B cell (primary cell): ENCODE measurements around the gene SNCB. TPM values are rescaled to one million over a fixed set of nuclear protein-coding genes. Genes with fewer than 3 reads are reported as not detected.

ENCODE experiments used
- ATAC-seq: fragments of 200-7000 bp; cut with Tn5 transposase; one replicate; pipeline ENCODE4 v1.10.0; 2021; ENCODE audit warnings: low read depth, mild to moderate bottlenecking, moderate number of reproducible peaks, moderate library complexity
- CTCF ChIA-PET: fragments of 350-600 bp; sonication (Branson Sonifier 250); formaldehyde crosslinking; loops from one replicate; lab custom pipeline; 2021; ENCODE audit warnings: antibody characterized with exemption, inconsistent platforms; lab: Charles Lee
- POLR2A ChIA-PET: fragments of 350-600 bp; sonication (Branson Sonifier 250); formaldehyde crosslinking; loops from one replicate; lab custom pipeline; 2021; ENCODE audit warnings: antibody characterized with exemption; lab: Charles Lee
- DNase-seq: peaks from one replicate; pipeline ENCODE4 v3.0.0; 2013
- H2AFZ ChIP-seq: 2 replicates; pipeline ENCODE4 v1.6.1; 2012; ENCODE audit warnings: mild to moderate bottlenecking, low read depth, low read length; ENCODE audit not compliant: insufficient read depth, poor library complexity, severe bottlenecking
- H3K27ac ChIP-seq, 2 donors: 1 replicate in 1 of 2; 2 replicates in 1 of 2; pipeline ENCODE4 v1.5.1; 2012 to 2013; ENCODE audit warnings: low read length in 2 of 2, mild to moderate bottlenecking in 2 of 2, moderate library complexity in 1 of 2
- H3K27me3 ChIP-seq, 4 experiments: fragments of 200-600 bp in 1 of 4; sonication (generic) in 1 of 4; replicated peaks in 1 of 4; 1 replicate in 2 of 4; 2 replicates in 2 of 4; pipeline versions ENCODE4 v1.6.1 to v1.7.0; 2013 to 2016; ENCODE audit warnings: low read length in 3 of 4, mild to moderate bottlenecking in 2 of 4, mixed read lengths in 1 of 4, moderate library complexity in 1 of 4; ENCODE audit not compliant: insufficient read depth in 4 of 4, control insufficient read depth in 3 of 4; ENCODE audit errors: control extremely low read depth in 1 of 4
- H3K36me3 ChIP-seq, 2 experiments: replicated peaks in 1 of 2; 1 replicate in 1 of 2; 2 replicates in 1 of 2; pipeline versions ENCODE4 v1.6.1 to v1.7.1; 2013; ENCODE audit warnings: low read length in 1 of 2; ENCODE audit not compliant: insufficient read depth in 2 of 2, control insufficient read depth in 1 of 2; ENCODE audit errors: control extremely low read depth in 1 of 2, extremely low read depth in 1 of 2
- H3K4me1 ChIP-seq, 2 donors: fragments of 200-600 bp in 1 of 2; sonication (generic) in 1 of 2; 1 replicate in 1 of 2; 2 replicates in 1 of 2; pipeline versions ENCODE4 v1.5.1 to v1.6.1; 2013 to 2017; ENCODE audit warnings: low read length in 2 of 2; ENCODE audit not compliant: control insufficient read depth in 2 of 2, insufficient read depth in 2 of 2
- H3K4me2 ChIP-seq: replicated peaks from 2 replicates; pipeline ENCODE3; 2012; ENCODE audit warnings: mild to moderate bottlenecking, low read depth, low read length; ENCODE audit not compliant: poor library complexity, severe bottlenecking
- H3K4me3 ChIP-seq, 5 experiments: fragments of 200-600 bp in 1 of 5; sonication (generic) in 1 of 5; 1 replicate in 3 of 5; 2 replicates in 2 of 5; pipeline versions ENCODE4 v1.5.1 to v1.7.0; 2011 to 2016; ENCODE audit warnings: low read length in 4 of 5, mild to moderate bottlenecking in 4 of 5, low read depth in 2 of 5, control low read depth in 1 of 5, moderate library complexity in 1 of 5; ENCODE audit not compliant: insufficient read depth in 1 of 5; ENCODE audit errors: control extremely low read depth in 1 of 5, extremely low read depth in 1 of 5
- H3K79me2 ChIP-seq: fragments of 200-600 bp; sonication (generic); one replicate; pipeline ENCODE4 v1.6.0; 2016; ENCODE audit warnings: low read length; ENCODE audit not compliant: control insufficient read depth, insufficient read depth
- H3K9ac ChIP-seq: fragments of 200-600 bp; sonication (generic); 2 replicates; pipeline ENCODE4 v1.6.1; 2017; ENCODE audit warnings: mild to moderate bottlenecking, low read length, moderate library complexity
- H3K9me3 ChIP-seq, 3 donors: one replicate each; pipeline versions ENCODE4 v1.6.1 to v1.7.1; 2013; ENCODE audit warnings: low read length in 2 of 3; ENCODE audit not compliant: control insufficient read depth in 2 of 3, insufficient read depth in 1 of 3; ENCODE audit errors: control extremely low read depth in 1 of 3
- H4K20me1 ChIP-seq: 2 replicates; pipeline ENCODE4 v1.6.0; 2012; ENCODE audit warnings: mild to moderate bottlenecking, low read length; ENCODE audit not compliant: insufficient read depth, control insufficient read depth, poor library complexity, severe bottlenecking
- H3K27ac Mint-ChIP-seq: one replicate; pipeline ENCODE4 v1.8.0; 2021; ENCODE audit warnings: mixed read lengths
- H3K27me3 Mint-ChIP-seq: one replicate; pipeline ENCODE4 v1.8.0; 2021; ENCODE audit warnings: mixed read lengths
- H3K4me1 Mint-ChIP-seq: one replicate; pipeline ENCODE4 v1.8.0; 2021; ENCODE audit warnings: mixed read lengths
- H3K4me3 Mint-ChIP-seq: one replicate; pipeline ENCODE4 v1.8.0; 2021; ENCODE audit warnings: mixed read lengths
- H3K9me3 Mint-ChIP-seq: one replicate; pipeline ENCODE4 v1.8.0; 2022; ENCODE audit warnings: mixed read lengths; ENCODE audit not compliant: insufficient read depth
- CTCF ChIP-seq: fragments of 200-600 bp; IDR thresholded peaks from one replicate; pipeline ENCODE4 v1.8.0; 2022; ENCODE audit warnings: antibody characterized with exemption, mild to moderate bottlenecking
- EZH2 ChIP-seq: IDR thresholded peaks from 2 replicates; pipeline ENCODE4 v1.6.1; 2012; ENCODE audit warnings: borderline replicate concordance, low read depth, mild to moderate bottlenecking, moderate library complexity, low read length; ENCODE audit not compliant: insufficient read depth, poor library complexity, severe bottlenecking
- WGBS: methylation state at CpG from one replicate; pipeline ENCODE4 v1.1.5; 2013; ENCODE audit warnings: missing lambda C conversion rate; ENCODE audit not compliant: insufficient coverage; 5-methylcytosine and 5-hydroxymethylcytosine counted together
- intact Hi-C: fragments of 100-400 bp; cut with micrococcal nuclease; formaldehyde crosslinking; loops from one replicate; pipeline ENCODE4 v1.10.0; 2022
- polyA plus RNA-seq: library from polyadenylated mRNA; depleted of rRNA; stranded (reverse); fragments of >200 nt; gene quantifications from 2 replicates; pipeline ENCODE4 v1.2.3, GENCODE V29; 2012
- total RNA-seq, 2 donors: library from RNA; stranded (reverse); fragments of 120-200 nt in 1 of 2; gene quantifications; 1 replicate in 1 of 2; 2 replicates in 1 of 2; pipeline versions ENCODE4 v1.2.3 to v1.2.4, GENCODE V29; 2013 to 2022

The SNCB gene
- total and polyA plus RNA-seq, 2 donors (not counting 1 experiment from before 2014, with no cell fraction given), result 0.09 TPM; not detected in 1

GRCh38 chr5:176612008-176612407 is 18.3 kb downstream of the SNCB start:
- H3K27me3 ChIP-seq, result peaks cover 0 to 31% (median 12%) of the 10 kb centered on the region in 4 experiments
- Mint-ChIP-seq H3K9me3 (no peaks in the 10 kb centered on the region), H3K27ac (no peak overlapping the region), H3K27me3 (peaks cover 43% of the 10 kb centered on the region), H3K4me1 (peaks cover 12% of the 10 kb centered on the region), H3K4me3 (peak overlapping the region; percentile 7)
- H3K36me3 ChIP-seq, result no peaks in the 10 kb centered on the region
- no peak overlapping the region for H3K27ac ChIP-seq
- intact Hi-C loops, result no loop called here
- H3K9me3 ChIP-seq, result no peaks in the 10 kb centered on the region
- no peaks in the 10 kb centered on the region for H4K20me1 ChIP-seq
- WGBS, result 91% methylated on average over 6 of the region's 6 CpGs
- ATAC-seq (no peak), DNase-seq (no peak)
- CTCF ChIA-PET, result interaction anchor here (1.2 kb wide), 1 partner anchor 35 kb away, joined by 3 read pairs; the partner anchor contains the start of gene TSPAN17
- H3K4me1 ChIP-seq, result peaks cover 4 to 9% of the 10 kb centered on the region in 2 donors
- H3K4me2 ChIP-seq, result no peak overlapping the region
- no peak overlapping the region for H2AFZ ChIP-seq
- no peak overlapping the region for H3K4me3 ChIP-seq
- no peak for TF ChIP-seq EZH2
- no peak for TF ChIP-seq CTCF
- H3K79me2 ChIP-seq, result no peaks in the 10 kb centered on the region
- POLR2A ChIA-PET, result interaction anchor here (1.1 kb wide), 1 partner anchor 76 kb away, joined by 3 read pairs; no protein-coding TSS in a partner anchor
- H3K9ac ChIP-seq, result no peak overlapping the region

- 15% methylated on average over 10 of the region's 10 CpGs for WGBS
- CTCF ChIA-PET, result interaction anchor here (1.2 kb wide), 1 partner anchor 35 kb away, joined by 3 read pairs; the partner anchor contains the start of gene TSPAN17
These were observed 18.9 kb downstream of the SNCB start for GRCh38 chr5:176611435-176611834.

More at GRCh38 chr5:176611435-176611834, 18.9 kb downstream of the SNCB start:
- Mint-ChIP-seq H3K4me1 (peaks cover 12% of the 10 kb centered on the region), H3K4me3 (peak overlapping the region; percentile 7), H3K27ac (no peak overlapping the region), H3K9me3 (no peaks in the 10 kb centered on the region), H3K27me3 (peaks cover 38% of the 10 kb centered on the region)
- Histone ChIP-seq H3K4me1 (peaks cover 4 to 9% of the 10 kb centered on the region in 2 donors), H2AFZ (no peak overlapping the region), H3K4me2 (no peak overlapping the region), H3K9ac (no peak overlapping the region), H3K27me3 (peaks cover 0 to 26% (median 10%) of the 10 kb centered on the region in 4 experiments), H3K4me3 (no peak overlapping the region), H3K79me2 (no peaks in the 10 kb centered on the region), H4K20me1 (no peaks in the 10 kb centered on the region), H3K27ac (no peak overlapping the region), H3K36me3 (no peaks in the 10 kb centered on the region), H3K9me3 (no peaks in the 10 kb centered on the region)
- no peak for ATAC-seq
- TF ChIP-seq CTCF (no peak), EZH2 (no peak)
- POLR2A ChIA-PET, result no interaction called here
- intact Hi-C loops, result loop anchor here (2.0 kb wide), 1 partner anchor 19 kb away; the partner anchor contains the start of genes EIF4E1B and SNCB
- peak; percentile 59 for DNase-seq
